SIG-M5 treated with dmso at 0.1 percent for 504 hours (cell line): ENCODE data around the gene FOXO3.

ENCODE experiments used
- DNase-seq: peaks from one replicate; lab custom pipeline; 2025; ENCODE audit not compliant: unreplicated experiment; lab: John Stamatoyannopoulos, UW

FOXO3 gene

DNA sequence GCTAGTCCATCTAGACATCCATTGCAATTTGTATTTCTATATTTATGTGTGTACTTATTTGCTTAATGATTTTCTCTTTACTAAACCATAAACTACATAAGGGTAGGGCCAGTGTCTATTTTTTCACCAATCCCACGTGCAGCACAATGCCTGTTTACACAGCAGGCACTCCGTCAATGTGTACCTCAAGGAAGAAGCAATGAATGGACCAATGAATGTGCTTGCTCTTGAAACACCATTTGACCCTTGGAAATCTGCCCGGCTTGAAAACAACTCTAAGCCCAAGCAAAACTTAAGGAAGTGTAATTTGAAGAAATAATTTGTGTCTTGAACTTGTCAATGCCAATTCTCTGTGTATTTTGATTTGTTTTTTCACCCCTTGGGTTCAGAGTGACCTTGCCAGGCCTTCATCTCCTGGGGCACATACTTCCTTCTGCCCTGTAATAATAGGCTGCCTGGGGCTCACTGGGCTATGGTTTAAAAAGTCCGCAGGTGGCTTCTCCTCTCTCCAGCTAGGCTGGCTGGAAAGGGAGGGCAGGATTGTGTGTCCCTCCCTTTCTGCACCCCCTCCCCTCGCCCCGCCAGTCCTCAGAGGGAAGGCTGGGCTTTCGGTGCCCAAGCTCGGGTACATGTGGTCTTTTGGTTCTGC, 146.7 kb downstream of the FOXO3 start:
- peak; percentile 35 for DNase-seq

DNA sequence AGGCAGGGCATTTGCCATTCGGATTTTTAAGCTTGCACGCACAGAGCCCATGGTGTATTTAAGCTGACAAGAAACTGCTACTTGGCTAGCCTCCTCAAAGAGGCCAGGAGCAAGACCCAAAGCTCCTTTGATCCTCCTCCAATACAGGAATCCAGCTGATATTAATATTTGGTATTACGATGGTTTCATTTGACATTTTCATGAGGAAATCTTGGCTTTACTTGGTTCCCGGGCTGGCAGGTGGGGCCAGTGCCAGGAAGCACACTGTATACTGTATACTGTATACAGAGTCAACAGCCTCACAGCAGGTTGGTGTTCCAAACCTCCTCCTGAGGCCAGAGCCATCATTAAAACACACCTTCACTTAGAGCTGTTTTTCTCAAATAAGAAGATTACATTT, 149.3 kb downstream of the FOXO3 start:
- no peak for DNase-seq

DNA sequence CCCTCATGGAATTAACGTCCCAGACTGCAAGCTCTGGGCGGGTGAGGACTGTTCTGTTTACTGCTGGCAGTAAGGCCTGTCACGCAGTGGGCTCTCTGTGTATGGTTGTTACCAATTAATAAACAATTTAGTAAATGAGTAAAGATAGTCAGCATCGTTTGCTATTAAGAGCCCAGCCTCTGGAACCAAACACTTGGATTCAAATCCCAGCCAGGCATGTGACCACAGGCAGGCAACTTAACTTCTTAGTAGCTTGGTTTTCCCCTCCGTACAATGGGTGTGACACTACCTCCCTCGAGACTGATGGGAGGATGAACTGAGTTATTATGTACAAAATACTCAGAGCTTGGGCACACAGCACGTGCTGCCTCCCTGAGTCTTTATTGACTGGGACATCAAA, 149.8 kb downstream of the FOXO3 start:
- DNase-seq = no peak

DNA sequence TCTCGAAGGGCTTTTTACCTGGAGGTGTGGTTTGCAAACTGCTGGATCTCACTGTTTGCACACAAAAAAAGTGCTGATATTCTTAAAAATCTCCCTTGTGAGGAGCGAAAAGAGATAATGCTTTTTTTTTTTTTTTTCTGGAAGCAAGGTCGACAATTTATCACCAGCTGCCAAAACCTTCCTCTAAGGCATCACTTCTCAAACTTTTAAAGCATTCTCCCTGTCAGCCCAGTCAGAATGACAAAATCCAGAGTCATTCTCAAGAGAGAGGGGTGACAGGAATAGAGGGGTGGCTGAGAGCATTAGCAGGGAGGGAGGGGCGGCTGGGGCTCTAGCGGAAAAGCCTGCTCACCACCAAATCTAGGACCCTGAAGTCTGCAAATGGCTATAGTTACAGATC, 150.4 kb downstream of the FOXO3 start:
- DNase-seq = no peak

DNA sequence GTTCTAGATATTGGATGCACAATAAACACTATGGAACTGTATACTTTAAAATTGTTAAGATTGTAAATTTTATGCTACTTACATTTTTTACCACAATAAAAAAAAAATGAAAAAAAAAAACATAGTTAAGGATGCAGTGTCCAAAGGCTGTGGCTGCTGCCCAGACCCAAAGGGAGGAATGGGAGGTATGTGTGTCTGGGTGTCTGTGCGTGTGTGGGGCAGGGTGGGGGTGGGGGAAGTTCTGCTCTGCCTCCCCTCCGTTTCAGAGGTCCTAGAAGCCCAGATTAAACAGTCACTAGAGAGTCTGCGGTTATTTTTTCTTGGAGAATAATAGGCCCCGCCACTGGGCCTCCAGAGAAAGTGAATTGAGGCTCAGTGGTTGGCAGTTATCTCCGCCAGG, 151.1 kb downstream of the FOXO3 start:
- no peak for DNase-seq

DNA sequence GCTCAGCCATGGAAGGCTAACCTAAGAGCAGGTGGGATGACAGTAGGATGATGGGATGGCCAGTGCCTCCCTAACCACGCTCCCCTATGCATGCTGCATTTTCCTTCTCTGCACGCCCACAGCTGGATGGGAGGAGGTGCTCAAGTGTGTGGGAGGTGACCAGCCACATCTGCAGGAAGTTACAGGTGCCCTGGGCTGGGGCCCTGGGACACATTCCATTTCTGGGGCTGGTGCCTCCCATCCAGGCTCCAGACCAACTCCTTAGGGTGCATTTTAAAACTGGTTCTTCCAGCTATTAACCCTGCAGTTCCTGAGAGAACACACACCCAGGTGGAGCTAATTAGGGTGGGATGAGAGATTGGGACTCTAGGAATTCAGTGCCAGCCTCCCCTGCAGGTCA, 152.2 kb downstream of the FOXO3 start:
- DNase-seq = no peak

DNA sequence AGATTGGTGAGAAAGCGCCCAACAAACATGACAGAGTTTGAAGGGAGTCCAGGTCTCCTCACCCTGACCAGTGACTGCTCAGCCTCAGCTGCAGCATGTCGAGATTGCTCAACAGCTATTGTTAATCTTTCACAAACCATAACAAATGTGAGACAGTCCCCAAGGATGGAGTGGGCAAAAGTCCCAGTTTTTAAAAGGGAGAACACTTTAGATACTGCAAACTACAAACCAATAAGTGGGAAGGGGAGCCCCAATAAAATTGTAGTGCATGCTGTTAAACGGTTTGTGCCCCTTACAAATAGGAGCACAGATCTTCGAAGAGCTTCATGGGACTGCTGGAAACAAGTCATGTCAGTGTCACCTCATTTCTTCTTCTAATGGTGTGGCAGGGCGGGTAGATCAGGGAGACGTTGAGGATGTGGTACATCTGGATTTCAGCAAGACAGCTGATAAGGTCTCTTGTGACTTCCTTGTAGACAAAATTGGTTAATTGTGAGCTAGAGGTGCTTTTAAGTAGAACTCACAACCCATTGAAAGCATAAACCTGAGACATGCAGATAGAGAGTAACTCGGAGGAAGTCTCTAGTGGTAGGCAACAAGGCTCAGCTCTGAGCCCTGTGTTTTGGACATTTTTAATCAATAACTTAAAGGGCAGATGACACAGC, 153.5 kb downstream of the FOXO3 start:
- DNase-seq = no peak

DNA sequence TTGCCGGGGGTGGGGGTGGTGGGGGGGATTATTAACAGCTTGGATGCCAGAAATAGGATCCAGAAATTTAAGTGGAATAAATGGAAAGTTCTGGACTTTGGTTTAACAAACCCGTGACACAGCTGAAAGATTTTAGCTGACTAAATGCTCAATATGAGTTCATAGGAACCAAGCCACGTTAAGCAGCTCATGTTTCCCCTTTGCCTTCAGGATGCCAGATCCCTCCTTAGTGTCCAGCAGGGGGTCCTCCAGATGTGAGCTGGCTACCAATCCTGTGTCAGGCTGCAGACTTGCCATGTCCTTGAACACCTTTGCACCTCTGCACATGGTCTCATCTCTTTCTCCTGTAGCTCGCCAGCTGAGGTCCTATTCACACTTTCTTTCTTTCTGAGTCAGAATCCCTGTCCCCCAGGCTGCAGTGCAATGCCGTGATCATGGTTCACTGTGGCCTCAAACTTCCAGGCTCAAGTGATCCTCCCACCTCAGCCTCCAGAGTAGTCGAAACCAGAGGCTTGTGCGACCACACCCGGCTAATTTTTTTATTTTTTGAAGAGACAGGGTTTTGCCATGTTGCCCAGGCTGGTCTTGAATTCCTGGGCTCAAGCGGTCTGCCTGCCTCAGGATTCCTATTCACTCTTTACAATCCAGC, 154.2 kb downstream of the FOXO3 start:
- DNase-seq = no peak

DNA sequence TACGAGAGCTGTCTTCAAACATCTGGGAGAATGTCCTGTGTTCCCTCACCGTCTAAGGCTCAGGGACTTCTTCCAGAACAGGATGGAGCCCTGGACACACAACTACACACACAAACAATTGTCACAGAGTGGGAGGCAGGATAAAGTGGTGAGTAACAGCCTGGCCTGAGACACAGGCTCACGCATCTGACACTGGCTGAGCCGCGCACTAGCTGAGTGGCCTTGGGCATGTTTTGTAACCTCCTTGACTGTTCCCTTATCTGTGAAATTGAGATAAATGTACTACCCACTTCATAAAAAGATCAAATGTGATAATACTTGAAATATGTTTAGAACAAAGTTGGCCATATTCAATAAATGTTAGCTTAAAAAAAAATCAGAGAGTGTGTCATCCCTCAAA, 155.1 kb downstream of the FOXO3 start:
- no peak for DNase-seq

DNA sequence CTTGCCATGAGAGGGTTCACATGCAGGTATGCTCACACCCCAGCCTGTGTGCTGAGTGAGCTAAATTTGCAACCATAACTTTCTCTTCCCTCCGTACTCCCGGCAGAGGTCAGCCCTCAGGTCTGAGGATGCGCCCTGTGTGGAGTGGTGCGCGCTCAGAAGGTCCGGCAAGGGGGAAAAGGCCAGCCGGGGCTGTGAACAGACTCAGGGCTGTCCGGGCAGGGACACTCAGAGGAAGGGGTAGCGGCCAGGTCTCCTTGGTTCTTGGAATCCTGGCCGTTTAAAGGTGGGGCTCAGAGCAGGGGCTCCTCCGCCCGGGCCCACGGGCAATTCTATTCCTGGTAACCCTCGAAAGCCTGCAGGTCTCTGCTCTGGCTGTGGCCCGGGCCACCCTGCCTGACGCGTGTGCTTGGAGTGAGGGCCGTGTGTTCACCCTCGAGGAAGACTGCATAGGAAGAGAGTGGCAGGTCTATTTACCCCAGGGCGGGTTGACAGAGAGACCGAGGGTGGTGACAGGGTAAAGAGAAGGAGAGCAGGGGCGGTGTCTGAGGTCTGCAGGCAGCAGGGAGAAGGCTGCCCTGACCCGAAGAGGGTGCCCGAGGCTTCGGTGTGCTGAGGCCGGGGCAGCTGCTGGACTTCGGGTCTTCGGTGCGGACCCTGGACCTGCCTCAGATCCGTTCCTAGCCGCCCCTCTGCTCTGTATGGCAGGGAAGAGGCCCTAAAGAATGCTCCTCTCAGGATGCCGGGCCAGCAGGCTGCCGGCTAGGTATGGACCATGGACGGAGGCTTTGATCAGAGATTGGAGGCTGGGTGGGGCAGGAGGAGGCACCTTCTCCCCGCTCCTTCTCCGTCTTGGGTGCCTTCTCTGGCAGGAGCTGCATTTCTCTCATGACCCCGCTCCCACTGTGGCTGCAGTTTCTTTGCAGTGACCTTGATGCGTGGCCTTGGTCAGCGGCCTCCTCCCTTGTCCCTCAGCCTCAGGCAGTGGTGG, 156.4 kb downstream of the FOXO3 start:
- no peak for DNase-seq

DNA sequence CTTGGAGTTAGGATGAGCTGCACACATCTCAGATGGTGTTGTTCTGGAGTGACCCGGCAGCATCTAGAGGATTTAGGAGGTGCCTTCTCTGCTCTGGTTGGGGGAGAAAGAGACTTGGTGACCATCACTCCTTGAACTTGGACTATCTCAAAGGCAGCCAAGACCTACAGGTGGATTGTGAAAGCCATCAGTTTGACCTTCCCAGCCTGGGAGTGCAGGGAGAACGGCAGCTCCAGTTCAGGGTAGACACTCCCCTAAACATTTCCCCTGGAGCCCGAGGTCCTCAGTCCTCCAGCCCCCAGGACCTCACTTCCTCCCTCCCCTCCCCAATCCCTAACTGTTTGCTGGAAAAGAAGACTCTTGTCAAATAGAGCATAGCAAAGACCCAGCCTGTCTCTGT, 158.8 kb downstream of the FOXO3 start:
- no peak for DNase-seq

DNA sequence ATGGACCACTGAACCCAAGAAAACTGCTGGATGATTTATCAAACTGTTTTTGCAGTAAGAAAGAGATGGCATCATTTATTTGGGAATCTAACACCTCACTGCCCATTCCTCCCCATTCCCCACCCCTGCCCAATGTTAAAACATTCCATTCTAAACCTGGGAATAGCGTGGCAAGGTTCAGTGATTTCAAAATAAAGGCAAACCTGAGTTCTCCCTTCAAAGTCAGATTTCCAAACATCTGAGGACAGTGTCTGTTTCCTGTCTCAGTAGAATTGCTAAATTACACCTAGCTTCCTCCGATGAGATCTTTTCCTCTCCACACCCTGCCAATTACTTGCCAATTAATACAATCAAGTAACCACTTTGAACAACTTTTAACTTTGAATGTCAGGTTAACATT, 160.1 kb downstream of the FOXO3 start:
- DNase-seq = no peak

DNA sequence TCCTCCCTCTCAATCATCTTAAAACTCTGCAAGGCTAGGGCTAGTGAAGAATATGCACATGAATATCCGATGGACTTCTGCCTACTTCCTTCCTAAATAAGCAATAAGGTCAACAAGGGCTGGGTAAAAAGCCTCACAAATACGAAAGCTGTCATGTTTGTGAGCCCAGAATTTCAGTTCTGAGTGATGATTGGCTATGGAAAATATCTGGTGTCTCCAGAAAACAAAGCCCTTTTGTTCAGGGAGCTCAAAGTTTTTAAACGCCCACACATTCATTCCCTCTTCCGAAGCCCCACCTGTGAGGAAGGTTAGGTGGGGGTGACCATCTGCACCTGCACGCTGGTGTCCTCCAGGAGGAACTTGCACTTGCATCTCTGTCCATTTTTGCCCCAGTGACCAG, 160.6 kb downstream of the FOXO3 start:
- DNase-seq = no peak

DNA sequence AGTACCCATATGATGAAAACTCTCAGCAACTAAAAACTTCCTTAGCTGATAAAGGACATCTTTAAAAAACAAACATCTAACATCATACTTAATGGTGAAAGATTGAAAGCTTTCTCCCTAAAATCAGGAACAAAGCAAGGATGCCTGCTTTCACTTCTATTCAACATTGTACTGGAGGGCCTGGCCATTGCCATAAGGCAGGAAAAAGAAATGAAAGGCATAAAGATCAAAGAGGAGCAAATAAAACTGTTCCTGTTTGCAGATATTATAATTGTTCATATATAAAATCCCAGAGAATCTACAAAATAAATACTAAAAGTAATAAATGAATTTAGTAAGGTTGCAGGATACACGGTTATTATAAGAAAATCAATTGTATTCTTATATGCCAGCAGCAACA, 162.9 kb downstream of the FOXO3 start:
- DNase-seq = no peak

DNA sequence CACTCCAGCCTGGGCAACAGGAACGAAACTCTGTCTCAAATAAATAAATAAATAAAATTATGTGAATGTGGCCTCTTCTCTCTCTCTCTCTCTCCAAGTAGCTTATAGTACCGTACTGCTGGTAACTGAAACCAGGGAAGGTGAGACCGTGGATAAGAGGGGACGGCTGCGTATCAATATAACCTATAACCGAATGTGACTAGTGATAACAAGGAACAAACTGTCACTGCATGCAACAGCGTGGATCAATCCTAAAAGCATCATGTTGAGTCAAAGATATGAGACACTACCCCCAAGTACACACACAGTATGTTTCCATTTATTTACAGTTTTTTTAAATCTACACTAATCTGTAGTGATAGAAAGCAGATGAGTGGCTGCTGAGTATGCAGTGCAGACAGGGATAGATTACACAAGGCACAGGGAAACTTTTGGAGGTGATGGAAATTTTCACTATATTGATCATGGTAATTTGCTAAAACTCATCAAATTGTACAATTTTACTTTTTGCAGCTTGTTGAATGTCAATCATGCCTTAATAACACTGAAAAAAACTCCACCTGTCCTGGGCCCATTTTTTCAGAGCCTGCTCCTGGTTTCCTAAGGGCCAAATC, 166.1 kb downstream of the FOXO3 start:
- no peak for DNase-seq

DNA sequence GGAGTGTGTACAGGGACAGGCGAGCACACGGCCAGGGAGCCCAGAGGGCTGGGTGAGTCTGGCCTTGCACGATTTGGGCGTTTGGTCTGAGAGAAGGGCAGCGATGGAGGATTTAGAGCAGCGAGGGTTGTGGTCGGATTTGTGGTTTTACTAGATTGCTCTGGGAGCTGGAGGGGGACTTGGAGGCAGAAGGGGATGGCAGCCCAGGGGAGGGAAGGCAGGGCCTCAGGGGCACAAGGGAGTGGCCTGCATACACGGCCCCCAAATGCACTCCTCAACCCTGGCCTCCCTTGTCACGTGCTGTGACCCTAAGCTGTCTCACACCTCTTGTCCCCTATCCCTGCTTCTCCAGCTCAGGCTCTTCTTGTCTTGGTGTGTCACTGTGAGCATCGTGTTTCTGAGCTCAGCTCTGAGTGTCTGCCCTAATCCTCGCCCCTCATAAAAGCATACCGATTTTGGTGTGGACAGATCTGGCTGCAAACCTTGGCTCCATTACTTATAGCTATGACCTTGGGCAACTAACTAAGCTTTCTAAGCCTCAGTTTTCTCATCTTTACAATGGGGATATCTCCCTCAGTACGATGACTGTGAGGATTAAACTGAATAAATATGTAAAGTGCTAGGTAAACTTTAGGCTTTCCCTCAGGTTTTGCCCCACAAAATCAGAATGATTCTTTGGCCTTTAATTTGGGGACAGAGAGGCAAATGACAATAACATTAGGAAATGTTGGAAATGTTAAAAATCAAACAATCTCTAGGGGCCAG, 167.4 kb downstream of the FOXO3 start:
- DNase-seq = no peak

DNA sequence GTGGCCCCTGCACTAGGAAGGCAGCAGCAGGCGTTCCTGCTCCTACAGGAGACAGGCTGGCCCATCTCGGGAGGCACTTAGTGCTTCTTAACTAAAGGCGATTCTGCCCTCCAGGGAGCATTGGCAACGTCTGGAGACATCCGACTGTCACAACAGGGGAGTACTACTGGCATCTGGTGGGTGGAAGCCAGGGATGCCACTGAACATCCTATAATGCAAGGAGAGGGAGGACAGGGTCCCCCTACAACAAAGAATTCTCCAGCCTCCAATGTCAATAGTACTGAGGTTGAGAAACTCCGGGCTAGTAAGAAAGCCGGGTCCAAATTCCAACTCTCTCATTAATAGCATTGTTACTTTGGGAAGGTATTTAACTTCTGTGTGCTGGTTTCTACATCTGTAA, 168.1 kb downstream of the FOXO3 start:
- DNase-seq = no peak

DNA sequence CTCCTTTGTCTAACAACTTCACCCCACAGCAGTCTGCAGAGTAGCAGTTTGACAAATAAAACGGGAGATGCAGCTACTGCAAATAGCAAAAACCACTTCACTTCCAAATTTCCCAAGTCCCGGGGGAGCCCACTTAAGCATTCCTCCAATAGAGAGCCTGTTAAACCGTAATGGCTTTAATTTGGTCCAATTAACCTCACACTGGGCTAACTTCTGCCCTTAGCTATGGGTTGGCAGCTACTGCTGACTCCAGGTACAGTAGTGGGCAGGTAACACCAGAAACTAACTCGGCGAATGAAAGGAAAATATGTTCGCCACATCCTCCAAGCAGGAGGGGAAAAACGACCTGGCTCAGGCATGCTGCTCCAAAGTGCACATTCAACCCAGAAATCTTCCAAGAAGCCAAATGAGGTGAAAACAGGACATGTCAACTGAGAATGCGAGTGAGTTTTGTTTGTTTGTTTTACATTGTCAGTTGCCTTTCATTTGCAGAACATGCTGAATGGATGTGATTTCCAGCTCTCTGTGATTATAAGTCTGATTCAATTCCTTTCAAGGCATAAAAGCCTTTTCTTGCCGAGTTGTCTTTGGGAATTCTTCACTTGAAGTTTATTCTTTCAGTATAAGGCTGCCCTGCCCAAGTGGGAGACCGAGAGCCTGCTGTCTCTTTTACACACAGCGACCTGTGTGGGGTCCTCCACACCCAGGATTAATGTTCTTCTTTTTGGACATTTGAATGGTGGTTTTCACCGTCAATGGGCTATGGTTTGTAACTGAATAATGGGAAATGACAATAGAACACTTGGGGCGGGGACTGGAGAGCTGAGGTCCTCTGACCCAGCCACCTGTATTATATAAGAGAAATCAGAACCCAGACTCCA, 170.2 kb downstream of the FOXO3 start:
- DNase-seq = no peak
